Esophagus muscularis mucosa (tissue), 4 donors: ENCODE data around the gene CAPS2. TPM values are rescaled to one million over a fixed set of nuclear protein-coding genes. Genes with fewer than 3 reads are reported as not detected.

ENCODE experiments used
- DNase-seq: peaks from one replicate; pipeline ENCODE4 v3.0.0-alpha.2; 2017; ENCODE audit errors: extremely low spot score
- H3K27ac ChIP-seq, 4 donors: fragments of 200-600 bp; sonication (generic); replicated peaks in 1 of 4; 1 replicate in 3 of 4; 2 replicates in 1 of 4; pipeline ENCODE4 v1.5.1; 2016 to 2019; ENCODE audit warnings: mild to moderate bottlenecking in 1 of 4
- H3K27me3 ChIP-seq, 4 donors: fragments of 200-600 bp; sonication (generic); one replicate each; pipeline versions ENCODE4 v1.5.1 to v1.6.0; 2016 to 2019
- H3K36me3 ChIP-seq, 4 donors: fragments of 200-600 bp; sonication (generic); one replicate each; pipeline ENCODE4 v1.5.1; 2016 to 2019
- H3K4me1 ChIP-seq, 4 donors: fragments of 200-600 bp; sonication (generic); one replicate each; pipeline ENCODE4 v1.5.1; 2016 to 2019
- H3K4me3 ChIP-seq, 4 donors: fragments of 200-600 bp; sonication (generic); 1 replicate in 2 of 4; 2 replicates in 2 of 4; pipeline ENCODE4 v1.5.1; 2016 to 2019; ENCODE audit warnings: mild to moderate bottlenecking in 4 of 4, moderate library complexity in 1 of 4
- H3K9me3 ChIP-seq, 4 donors: fragments of 200-600 bp; sonication (generic); 1 replicate in 3 of 4; 2 replicates in 1 of 4; pipeline ENCODE4 v1.5.1; 2016 to 2019
- EP300 ChIP-seq: sonication (generic); formaldehyde crosslinking; IDR thresholded peaks from one replicate; pipeline ENCODE4 v1.6.1; 2017; ENCODE audit warnings: antibody characterized with exemption
- POLR2A ChIP-seq: fragments of 450-650 bp; IDR thresholded peaks from one replicate; pipeline ENCODE4 v1.6.1; 2017; ENCODE audit warnings: antibody characterized with exemption, moderate library complexity, mild to moderate bottlenecking, low read depth
- POLR2AphosphoS5 ChIP-seq, 2 donors: sonication (generic); formaldehyde crosslinking; IDR thresholded peaks; one replicate each; pipeline ENCODE4 v1.6.1; 2017; ENCODE audit warnings: antibody characterized with exemption in 2 of 2
- WGBS: methylation state at CpG from one replicate; pipeline ENCODE4 v1.1.5; 2018; 5-methylcytosine and 5-hydroxymethylcytosine counted together
- intact Hi-C: fragments of 100-400 bp; cut with DNase I; formaldehyde crosslinking; loops from one replicate; pipeline ENCODE4 v1.15.1; 2023
- total RNA-seq, 4 donors: library from RNA; depleted of rRNA; stranded (reverse); fragments of >200 nt; gene quantifications; one replicate each; pipeline versions ENCODE4 v1.1.0 to v1.2.1, GENCODE V29; 2016
- TF ChIP-seq, protein P1 (sequence below), 3 experiments: fragments of 200-600 bp in 2 of 3; fragments of 450-650 bp in 1 of 3; sonication (generic) in 2 of 3; IDR thresholded peaks; one replicate each; pipeline ENCODE4 v1.5.1; 2017 to 2019; ENCODE audit warnings: antibody characterized with exemption in 3 of 3, mild to moderate bottlenecking in 2 of 3, moderate library complexity in 1 of 3

The CAPS2 gene
- total RNA-seq, 4 donors from 2014 or later: 8.0 to 28.2 (median 10.3) TPM

DNA sequence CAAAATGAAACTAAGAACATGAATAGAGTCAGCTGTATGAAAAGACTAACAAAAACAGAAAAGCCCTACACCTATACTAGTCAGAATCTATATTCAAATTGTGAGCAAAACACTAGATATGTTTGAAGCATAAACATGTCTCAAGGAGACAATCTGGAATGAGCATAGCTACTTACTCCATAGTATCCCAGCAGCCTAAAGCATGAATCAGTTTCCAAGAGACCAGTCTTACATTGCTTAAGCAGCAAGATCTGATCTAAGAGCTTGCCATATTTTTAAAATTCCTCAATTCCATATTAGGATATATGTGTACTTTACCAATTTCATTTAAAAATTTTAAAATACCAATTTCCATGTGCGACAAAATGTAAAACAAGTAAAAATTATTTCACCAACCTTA lies 7.7 kb downstream of the CAPS2 start:
- intact Hi-C loops: no loop called here

DNA sequence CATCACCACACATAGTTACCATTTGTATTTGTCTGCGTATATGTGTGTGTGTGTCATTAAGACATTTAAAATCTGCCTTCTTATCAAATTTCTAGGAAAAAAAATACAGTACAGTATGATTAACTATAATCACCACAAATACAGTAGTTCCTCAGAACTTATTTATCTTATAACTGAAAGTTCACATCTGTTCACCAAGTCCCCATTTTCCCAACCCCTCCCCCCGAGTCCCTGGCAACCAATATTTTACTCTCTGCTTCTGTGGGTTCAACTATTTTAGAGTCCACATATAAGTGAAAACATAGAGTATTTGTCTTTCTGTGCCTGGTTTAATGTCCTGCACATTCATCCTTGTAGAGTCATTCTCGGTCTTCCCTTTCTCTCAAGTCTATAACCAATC lies 12.3 kb downstream of the CAPS2 start:
- no peaks in the 10 kb centered on the region for H3K36me3 ChIP-seq
- H3K27me3 ChIP-seq: no peaks in the 10 kb centered on the region
- no peak overlapping the region for H3K4me3 ChIP-seq
- intact Hi-C loops: no loop called here
- H3K27ac ChIP-seq: no peak overlapping the region
- WGBS: 91% methylated on average over 3 of the region's 3 CpGs
- no peaks in the 10 kb centered on the region for H3K4me1 ChIP-seq
- no peak for TF ChIP-seq EP300
- no peak for TF ChIP-seq POLR2AphosphoS5 (IDR thresholded peaks at IDR 0.05)
- TF ChIP-seq, protein P1, sequence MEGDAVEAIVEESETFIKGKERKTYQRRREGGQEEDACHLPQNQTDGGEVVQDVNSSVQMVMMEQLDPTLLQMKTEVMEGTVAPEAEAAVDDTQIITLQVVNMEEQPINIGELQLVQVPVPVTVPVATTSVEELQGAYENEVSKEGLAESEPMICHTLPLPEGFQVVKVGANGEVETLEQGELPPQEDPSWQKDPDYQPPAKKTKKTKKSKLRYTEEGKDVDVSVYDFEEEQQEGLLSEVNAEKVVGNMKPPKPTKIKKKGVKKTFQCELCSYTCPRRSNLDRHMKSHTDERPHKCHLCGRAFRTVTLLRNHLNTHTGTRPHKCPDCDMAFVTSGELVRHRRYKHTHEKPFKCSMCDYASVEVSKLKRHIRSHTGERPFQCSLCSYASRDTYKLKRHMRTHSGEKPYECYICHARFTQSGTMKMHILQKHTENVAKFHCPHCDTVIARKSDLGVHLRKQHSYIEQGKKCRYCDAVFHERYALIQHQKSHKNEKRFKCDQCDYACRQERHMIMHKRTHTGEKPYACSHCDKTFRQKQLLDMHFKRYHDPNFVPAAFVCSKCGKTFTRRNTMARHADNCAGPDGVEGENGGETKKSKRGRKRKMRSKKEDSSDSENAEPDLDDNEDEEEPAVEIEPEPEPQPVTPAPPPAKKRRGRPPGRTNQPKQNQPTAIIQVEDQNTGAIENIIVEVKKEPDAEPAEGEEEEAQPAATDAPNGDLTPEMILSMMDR (IDR thresholded peaks at IDR 0.05): no peak
- no peak for TF ChIP-seq POLR2A
- no peaks in the 10 kb centered on the region for H3K9me3 ChIP-seq
- no peak for DNase-seq

More for the DNA sequence above, 7.7 kb downstream of the CAPS2 start:
- H3K27ac ChIP-seq: no peak overlapping the region
- no peaks in the 10 kb centered on the region for H3K27me3 ChIP-seq
- no peak for DNase-seq
- no peak overlapping the region for H3K4me3 ChIP-seq
- H3K4me1 ChIP-seq: no peaks in the 10 kb centered on the region
- TF ChIP-seq, protein P1 (IDR thresholded peaks at IDR 0.05): no peak
- TF ChIP-seq POLR2AphosphoS5 (IDR thresholded peaks at IDR 0.05) (no peak), POLR2A (no peak), EP300 (no peak)
- no peaks in the 10 kb centered on the region for H3K9me3 ChIP-seq
- WGBS: 0% methylated on average over 1 of the region's 1 CpG
- H3K36me3 ChIP-seq: no peaks in the 10 kb centered on the region

DNA sequence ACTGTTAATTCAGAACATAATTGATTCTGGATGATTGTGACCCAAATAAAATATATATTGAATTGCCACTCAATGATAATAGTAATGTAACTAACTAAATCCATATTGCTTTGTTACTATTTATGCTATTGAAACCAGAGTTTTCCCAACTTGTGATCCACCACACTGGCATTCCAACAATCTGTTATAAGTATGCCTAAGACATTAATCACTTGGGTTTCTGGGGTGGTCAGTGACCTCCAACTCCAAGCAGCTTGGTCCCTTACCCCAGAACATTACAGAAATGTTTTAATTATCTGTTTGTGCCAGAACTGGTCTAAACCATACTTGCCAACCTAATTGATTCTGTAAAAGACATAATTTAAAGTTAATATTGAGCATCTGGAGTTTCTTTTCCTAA lies 14.6 kb downstream of the CAPS2 start:
- intact Hi-C loops: no loop called here
- peaks cover 0 to 7% (median 0%) of the 10 kb centered on the region in 4 donors for H3K36me3 ChIP-seq
- no peak for TF ChIP-seq POLR2A
- TF ChIP-seq, protein P1 (IDR thresholded peaks at IDR 0.05): no peak
- no peak for TF ChIP-seq EP300
- no peak for TF ChIP-seq POLR2AphosphoS5 (IDR thresholded peaks at IDR 0.05)
- H3K9me3 ChIP-seq: no peaks in the 10 kb centered on the region
- H3K27me3 ChIP-seq: no peaks in the 10 kb centered on the region
- DNase-seq: no peak
- H3K4me1 ChIP-seq: no peaks in the 10 kb centered on the region
- no peak overlapping the region for H3K27ac ChIP-seq
- H3K4me3 ChIP-seq: no peak overlapping the region

DNA sequence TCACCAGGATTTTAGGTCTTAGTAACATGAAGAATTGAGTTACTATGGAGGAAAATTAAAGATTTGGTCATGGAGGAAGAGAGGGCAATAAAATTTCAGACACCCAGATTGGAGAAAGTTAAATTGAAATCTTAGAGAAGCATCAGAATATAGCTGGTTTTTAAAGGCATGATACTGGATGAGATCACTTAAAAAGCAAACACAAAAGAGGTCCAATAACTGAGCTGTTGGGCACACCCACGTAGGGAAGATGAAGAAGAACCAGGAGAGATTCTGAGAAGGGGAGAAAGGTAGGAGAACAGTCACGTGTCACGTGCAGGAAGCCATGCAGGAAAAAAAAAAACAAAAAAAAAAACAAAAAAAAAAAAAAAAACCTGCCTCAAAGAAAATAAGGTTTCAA lies 18.8 kb downstream of the CAPS2 start:
- no peak for TF ChIP-seq POLR2AphosphoS5 (IDR thresholded peaks at IDR 0.05)
- no peak for TF ChIP-seq EP300
- no peak for TF ChIP-seq POLR2A
- TF ChIP-seq, protein P1 (IDR thresholded peaks at IDR 0.05): no peak
- H3K4me1 ChIP-seq: no peaks in the 10 kb centered on the region
- intact Hi-C loops: no loop called here
- H3K27ac ChIP-seq: no peak overlapping the region
- H3K4me3 ChIP-seq: no peak overlapping the region
- peaks cover 0 to 7% (median 0%) of the 10 kb centered on the region in 4 donors for H3K36me3 ChIP-seq
- WGBS: 78% methylated on average over 3 of the region's 3 CpGs
- DNase-seq: no peak
- no peaks in the 10 kb centered on the region for H3K9me3 ChIP-seq
- no peaks in the 10 kb centered on the region for H3K27me3 ChIP-seq

DNA sequence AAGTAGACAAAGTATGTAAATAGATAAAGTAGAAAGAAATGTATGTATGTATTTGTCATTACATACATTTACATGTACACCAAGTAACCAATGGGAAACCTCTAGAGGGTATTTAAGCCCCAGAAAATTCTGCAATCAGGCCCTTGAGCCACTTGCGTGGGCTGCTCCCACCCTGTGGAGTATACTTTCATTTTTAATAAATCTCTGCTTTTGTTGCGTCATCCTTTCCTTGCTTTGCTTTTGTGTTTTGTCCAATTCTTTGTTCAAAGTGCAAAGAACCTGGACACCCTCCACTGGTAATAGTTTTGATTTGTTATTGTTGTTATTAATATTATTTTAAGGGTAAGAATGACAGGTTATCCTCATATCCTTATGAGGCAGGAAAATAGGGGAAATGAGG lies 21.8 kb downstream of the CAPS2 start:
- H3K27me3 ChIP-seq: no peaks in the 10 kb centered on the region
- TF ChIP-seq, protein P1 (IDR thresholded peaks at IDR 0.05): no peak
- TF ChIP-seq POLR2A (no peak), EP300 (no peak), POLR2AphosphoS5 (IDR thresholded peaks at IDR 0.05) (no peak)
- no peak for DNase-seq
- H3K4me3 ChIP-seq: no peak overlapping the region
- 91% methylated on average over 2 of the region's 2 CpGs for WGBS
- H3K36me3 ChIP-seq: peaks cover 0 to 31% (median 20%) of the 10 kb centered on the region in 4 donors
- H3K4me1 ChIP-seq: no peaks in the 10 kb centered on the region
- H3K9me3 ChIP-seq: no peaks in the 10 kb centered on the region
- no peak overlapping the region for H3K27ac ChIP-seq
- intact Hi-C loops: no loop called here
